K562 (cell line): Measurements from ENCODE around the gene ODF4. TPM values are rescaled to one million over a fixed set of nuclear protein-coding genes. Genes with fewer than 3 reads are reported as not detected.
A peak's percentile ranks its signal among the peaks of the same experiment; 100 is the strongest.

Experiments used
- BACH1 ChIP-seq: fragments of 200-800 bp; sonication (Bioruptor generic); IDR thresholded peaks from 2 replicates; pipeline ENCODE4 v1.6.1; 2016; ENCODE audit warnings: missing genetic modification characterization, missing compliant biosample characterization
- CHD7 ChIP-seq: fragments of 200-600 bp; sonication (generic); IDR thresholded peaks from one replicate; pipeline ENCODE4 v1.6.1; 2012; ENCODE audit warnings: mild to moderate bottlenecking, low read depth, low read length, inconsistent platforms
- CLOCK ChIP-seq: fragments of 250-450 bp; sonication (Bioruptor Pico); IDR thresholded peaks from 2 replicates; pipeline ENCODE4 v1.4.0; 2020; ENCODE audit warnings: mild to moderate bottlenecking, moderate library complexity, borderline replicate concordance
- CREM ChIP-seq: IDR thresholded peaks from 2 replicates; pipeline ENCODE4 v1.6.1; 2014; ENCODE audit warnings: antibody characterized with exemption, low read depth
- CTBP1 ChIP-seq: fragments of 450-650 bp; IDR thresholded peaks from 2 replicates; pipeline ENCODE4 v1.6.1; 2016; ENCODE audit warnings: borderline replicate concordance
- MEF2D ChIP-seq: conservative IDR thresholded peaks from 2 replicates; pipeline ENCODE4 v1.6.1; 2016; ENCODE audit warnings: low read depth, missing genetic modification characterization, missing compliant biosample characterization
- SMARCA5 ChIP-seq: fragments of 450-650 bp; IDR thresholded peaks from 2 replicates; pipeline ENCODE4 v1.6.1; 2016
- TCF3 ChIP-seq: sonication (generic); formaldehyde crosslinking; IDR thresholded peaks from 2 replicates; pipeline ENCODE4 v1.4.0; 2020; ENCODE audit warnings: mild to moderate bottlenecking, missing genetic modification reagents
- ZBTB34 ChIP-seq: fragments of 250-450 bp; sonication (Bioruptor Pico); IDR thresholded peaks from 2 replicates; pipeline ENCODE4 v1.8.0; 2021; ENCODE audit warnings: mild to moderate bottlenecking, moderate library complexity
- ZNF644 ChIP-seq: fragments of 200-800 bp; sonication (Bioruptor generic); IDR thresholded peaks from 2 replicates; pipeline ENCODE4 v1.6.1; 2016; ENCODE audit warnings: low read depth, missing genetic modification characterization, missing compliant biosample characterization
- ZNF740 ChIP-seq, 3 experiments: fragments of 200-800 bp in 1 of 3; sonication (Bioruptor generic) in 1 of 3; sonication (generic) in 1 of 3; formaldehyde crosslinking in 1 of 3; IDR thresholded peaks; 2 replicates each; pipeline versions ENCODE4 v1.6.1 to v1.8.0; 2016 to 2022; ENCODE audit warnings: mild to moderate bottlenecking in 2 of 3, missing compliant biosample characterization in 2 of 3, missing genetic modification characterization in 2 of 3, missing genetic modification reagents in 1 of 3
- polyA plus RNA-seq, 8 experiments: library from polyadenylated mRNA; depleted of rRNA in 4 of 8; stranded (reverse) in 5 of 8; unstranded in 3 of 8; fragments of >200 nt; fragmentation: Nextera tagmentation in 2 of 8; fragmentation: Illumina TruSeq in 1 of 8; extraction: Ambion mirVana in 2 of 8; extraction: Trizol in 1 of 8; gene quantifications; 2 replicates each; pipeline versions ENCODE4 v1.2.1 to v1.2.3, GENCODE V29; 2011 to 2014; ENCODE audit warnings: inconsistent platforms in 1 of 8, missing spikeins in 1 of 8
- total RNA-seq, 7 experiments: library from RNA; depleted of rRNA in 6 of 7; stranded (reverse); fragments of >200 nt in 6 of 7; fragmentation: Illumina TruSeq in 2 of 7; extraction: Trizol in 2 of 7; gene quantifications; 2 replicates each; pipeline versions ENCODE4 v1.2.1 to v1.2.3, GENCODE V29; 2011 to 2021; ENCODE audit warnings: low replicate concordance in 1 of 7

The ODF4 gene
- total and polyA plus RNA-seq, 9 of the 15 experiments (the other 6 are each of a cell fraction or from before 2014, with no cell fraction given) = not detected

- no peak for TF ChIP-seq CLOCK (CRISPR knock-in tag)
- peak; percentile 27; the same call in 1 of the 2 replicates for TF ChIP-seq CREM
- no peak for TF ChIP-seq CHD7
- TF ChIP-seq BACH1 (tag) = no peak
- peak; percentile 15; the same call in 1 of the 2 replicates for TF ChIP-seq TCF3 (CRISPR knock-in tag)
- no peak for TF ChIP-seq MEF2D (tag)
- no peak for TF ChIP-seq SMARCA5
- peak; percentile 67; the same call in 1 of the 2 replicates for TF ChIP-seq CTBP1
- TF ChIP-seq ZNF644 (tag) = no peak
- TF ChIP-seq ZBTB34 (CRISPR knock-in tag) = no peak
- TF ChIP-seq ZNF740 (CRISPR knock-in tag; IDR thresholded peaks at IDR 0.05) = no peak
- peak in 1 of 2 experiments; percentile 55; a peak in 2 of 4 replicates for TF ChIP-seq ZNF740 (tag; IDR thresholded peaks at IDR 0.05)
Measured at GRCh38 chr17:8386841-8387240, 47.2 kb downstream of the ODF4 start (continued).
